ENCODE results near the gene TAPBP.

Gene TAPBP

GRCh38 chr6:33249732-33250630 lies 63.9 kb downstream of the TAPBP start:
- H3K4me3 ChIP-seq (ENCODE audit: low read depth, low read length), result peak overlapping the region; percentile 64
- no peak for TF ChIP-seq CTCF (IDR thresholded peaks at IDR 0.05; ENCODE audit: low read depth, low read length)
